ENCODE data around the gene MRPL16. TPM values are rescaled to one million over a fixed set of nuclear protein-coding genes. Genes with fewer than 3 reads are reported as not detected.
"Not testable (repeated sequence)": the region's sequence is repeated elsewhere in the genome, so short reads cannot be mapped to it uniquely, and the experiment has no call there.

MRPL16 gene
- total RNA-seq, 1 donor from 2014 or later = 36.6 TPM

GRCh38 chr11:59812220-59812619 lies 1.6 kb upstream of the MRPL16 start:
- DNase-seq (ENCODE audit: low spot score) = no peak

DNA sequence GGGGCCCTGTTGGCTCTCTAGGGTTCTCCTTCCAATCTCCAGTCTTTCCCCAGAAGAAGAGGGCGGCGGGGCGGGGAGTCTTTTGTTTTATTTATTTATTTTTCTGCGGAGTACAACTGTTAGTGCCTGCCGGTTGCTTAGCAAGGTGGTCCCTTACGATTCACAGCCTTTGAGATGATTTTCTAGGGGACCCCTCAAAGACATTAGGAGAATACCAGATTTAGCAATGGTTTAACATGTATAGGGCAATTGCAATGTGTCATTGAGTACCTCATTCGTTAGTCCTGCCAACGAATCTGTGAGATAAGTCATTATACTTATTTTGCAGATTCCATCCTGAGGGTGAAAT lies 307 bp upstream of the MRPL16 start:
- peak; percentile 92 for DNase-seq (ENCODE audit: low spot score)

DNA sequence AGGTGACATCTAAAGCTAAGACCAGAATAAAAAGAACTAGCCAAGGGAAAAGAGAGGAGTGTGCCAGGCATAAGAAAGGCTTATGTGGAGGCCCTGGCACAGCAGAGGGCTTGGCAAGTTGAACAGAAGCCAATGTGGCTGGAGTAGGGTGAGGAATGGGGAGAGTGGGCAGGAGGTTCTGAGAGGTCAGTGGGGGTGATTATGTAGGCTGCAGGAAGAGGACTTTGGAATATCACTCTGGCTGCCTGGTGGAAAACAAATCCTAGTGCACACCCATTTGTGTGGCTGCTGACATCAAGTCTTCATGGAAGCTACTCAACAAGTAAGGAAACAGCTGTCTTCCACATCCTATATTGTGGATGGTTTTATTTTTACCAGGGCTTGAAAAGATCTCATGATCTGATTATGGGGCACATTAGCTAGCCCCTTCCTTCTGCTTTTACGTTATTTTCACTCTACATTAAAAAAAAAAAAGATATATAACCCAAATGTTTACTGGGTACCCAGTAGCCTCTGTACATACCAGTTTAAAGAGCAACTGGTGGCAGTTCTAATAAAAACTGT lies 3.4 kb downstream of the MRPL16 start:
- no peak for DNase-seq (ENCODE audit: low spot score)

- DNase-seq (ENCODE audit: low spot score) = no peak
These were observed 6.5 kb downstream of the MRPL16 start for GRCh38 chr11:59804061-59804460.

- DNase-seq (ENCODE audit: low spot score) = peak; percentile 58
These were observed 7.9 kb downstream of the MRPL16 start for GRCh38 chr11:59802639-59803176.

- DNase-seq (ENCODE audit: low spot score) = no peak
These were observed 8.5 kb downstream of the MRPL16 start for GRCh38 chr11:59801981-59802638.

- DNase-seq (ENCODE audit: low spot score) = no peak
These were observed 9.3 kb downstream of the MRPL16 start for GRCh38 chr11:59801160-59801706.

DNA sequence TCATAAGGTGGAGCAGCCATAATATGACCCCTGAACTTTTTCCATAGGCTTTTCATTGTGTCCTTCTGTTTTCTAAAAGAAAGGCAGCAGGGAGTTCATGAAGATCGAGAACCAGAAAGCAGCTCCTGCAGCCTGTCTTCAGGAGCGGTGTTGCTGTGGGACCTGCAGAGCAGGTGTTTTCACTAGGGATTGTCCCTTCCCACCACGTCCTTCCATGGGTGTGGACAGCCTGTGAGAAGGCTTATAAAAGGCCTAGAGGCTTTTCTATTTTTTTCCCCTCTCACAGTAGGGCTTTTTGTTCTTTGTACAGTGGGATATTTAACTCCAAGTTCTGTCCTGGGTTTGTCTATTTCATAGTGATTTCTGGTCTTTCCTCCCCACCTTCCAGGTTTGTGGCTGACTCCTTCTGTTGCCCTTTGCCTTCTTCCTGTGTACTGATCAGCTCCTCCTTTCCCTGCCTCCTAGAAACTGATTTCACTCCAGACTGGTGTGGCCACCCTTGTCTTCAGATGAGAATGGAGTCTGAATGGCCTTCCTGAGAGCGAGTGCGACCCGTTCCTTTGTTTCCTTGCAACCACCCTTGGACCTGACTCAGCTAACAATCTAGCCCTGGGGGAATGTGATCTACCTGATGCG lies 10.1 kb downstream of the MRPL16 start:
- DNase-seq (ENCODE audit: low spot score) = no peak

DNA sequence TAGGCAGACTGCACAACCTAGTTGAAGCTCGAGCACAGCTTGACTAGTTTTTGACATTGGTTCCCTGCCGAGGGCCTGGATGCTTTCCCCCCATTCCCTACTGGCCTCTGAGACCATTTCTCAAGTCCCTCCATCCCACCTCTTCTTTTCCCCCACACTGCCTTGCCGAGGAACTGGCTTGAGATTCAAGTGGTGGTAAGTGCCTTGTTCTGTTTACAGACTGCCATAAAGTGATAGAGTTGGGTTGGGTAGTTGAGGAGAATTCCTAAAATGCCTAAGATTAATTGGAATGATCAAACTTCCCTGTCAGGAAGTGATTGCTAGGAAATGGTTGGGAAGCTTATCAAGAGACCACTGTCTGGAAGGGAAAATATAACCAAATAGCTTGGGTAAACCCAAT lies 16.2 kb downstream of the MRPL16 start:
- DNase-seq (ENCODE audit: low spot score) = no peak

DNA sequence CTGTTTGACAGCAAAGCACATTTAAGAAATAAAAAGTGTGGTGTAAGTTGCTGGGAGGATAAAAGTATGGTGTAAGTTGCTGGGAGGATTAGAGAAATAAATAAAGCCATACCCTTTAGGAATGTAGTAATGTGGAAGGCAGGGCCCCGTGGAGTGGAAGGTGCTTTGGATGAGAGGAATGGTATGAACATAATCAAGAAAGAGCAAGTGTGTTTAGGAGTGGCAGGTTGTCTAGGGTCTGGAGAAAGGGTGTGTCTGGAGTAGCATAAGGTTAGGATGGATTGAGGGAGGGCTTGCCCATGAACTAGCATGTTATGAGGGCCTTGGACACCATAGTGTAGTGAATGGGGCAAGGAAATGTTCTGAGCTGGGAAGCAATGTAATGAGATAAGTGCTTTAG lies 18.1 kb downstream of the MRPL16 start:
- DNase-seq (ENCODE audit: low spot score) = no peak

- no peak for DNase-seq (ENCODE audit: low spot score)
These were observed 18.9 kb downstream of the MRPL16 start for GRCh38 chr11:59791639-59792038.

- DNase-seq (ENCODE audit: low spot score) = no peak
These were observed 22.8 kb downstream of the MRPL16 start for GRCh38 chr11:59787816-59788215.

DNA sequence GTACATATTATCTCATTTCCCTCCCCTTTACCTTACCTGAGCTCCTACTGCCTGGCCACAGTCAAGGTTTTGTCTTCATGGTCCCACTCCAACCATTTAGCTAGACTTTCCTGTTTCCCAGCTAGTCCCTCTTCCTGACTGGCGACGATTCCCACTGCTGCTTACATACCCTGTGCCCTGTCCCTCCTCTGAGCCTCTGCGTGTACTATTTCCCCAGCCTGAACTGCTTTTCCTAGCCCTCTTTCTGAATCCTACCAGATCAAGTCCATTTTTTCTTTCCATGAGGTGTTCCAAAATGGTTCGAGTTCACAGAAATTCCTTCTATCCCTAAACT lies 23.4 kb downstream of the MRPL16 start:
- no peak for DNase-seq (ENCODE audit: low spot score)

DNA sequence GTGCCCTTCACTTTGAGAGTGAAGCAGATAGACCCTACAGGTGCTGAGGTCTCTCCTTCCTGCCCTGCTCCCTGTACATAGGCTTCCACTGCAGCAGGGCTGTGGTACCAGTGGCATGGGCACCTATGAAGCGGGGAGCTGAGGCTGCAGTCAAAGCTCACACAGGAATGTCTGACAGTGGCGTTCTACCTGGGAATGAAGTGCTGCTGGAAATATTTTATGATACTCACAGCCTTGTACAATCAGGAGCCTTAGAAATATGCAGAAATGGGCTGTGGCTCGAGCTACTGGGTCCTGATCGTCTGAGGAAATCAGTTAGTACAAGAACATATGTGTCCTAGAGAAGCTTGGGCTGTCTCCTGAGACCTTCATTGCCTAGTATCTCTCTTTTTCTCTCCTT lies 24.8 kb downstream of the MRPL16 start:
- no peak for DNase-seq (ENCODE audit: low spot score)

DNA sequence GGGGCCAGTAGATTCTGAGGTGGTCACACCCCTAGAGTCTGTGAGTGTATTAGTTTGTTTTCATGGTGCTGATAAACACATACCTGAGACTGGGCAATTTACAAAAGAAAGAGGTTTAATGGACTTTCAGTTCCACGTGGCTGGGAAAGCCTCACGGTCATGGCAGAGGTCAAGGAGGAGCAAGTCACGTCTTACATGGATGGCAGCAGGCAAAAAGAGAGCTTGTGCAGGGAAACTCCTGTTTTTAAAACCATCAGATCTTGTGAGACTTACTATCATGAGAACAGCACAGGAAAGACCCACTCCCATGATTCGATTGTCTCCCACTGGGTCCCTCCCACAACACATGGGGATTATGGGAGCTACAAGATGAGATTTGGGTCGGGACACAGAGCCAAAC lies 26.1 kb downstream of the MRPL16 start:
- DNase-seq (ENCODE audit: low spot score) = not testable (repeated sequence)

- no peak for DNase-seq (ENCODE audit: low spot score)
These were observed 26.9 kb downstream of the MRPL16 start for GRCh38 chr11:59783632-59784090.

DNA sequence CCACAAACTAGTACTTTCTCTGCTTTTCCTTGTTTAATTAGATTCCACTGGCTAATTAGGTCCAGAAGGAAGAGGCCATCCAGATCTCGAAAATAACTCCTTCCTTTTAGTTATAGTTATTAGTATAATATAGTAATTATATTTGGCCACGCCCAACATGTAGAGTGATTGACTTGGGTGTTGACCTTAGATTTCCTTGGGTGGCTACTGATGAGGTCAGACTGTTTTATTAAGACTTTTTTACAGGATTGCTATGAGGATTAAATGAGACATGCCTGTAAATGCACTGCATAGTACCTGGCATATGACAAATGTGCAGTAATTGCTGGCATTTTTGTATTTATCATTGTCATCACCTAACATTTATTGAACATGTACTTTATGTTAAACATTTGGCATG lies 28.5 kb downstream of the MRPL16 start:
- no peak for DNase-seq (ENCODE audit: low spot score)

DNA sequence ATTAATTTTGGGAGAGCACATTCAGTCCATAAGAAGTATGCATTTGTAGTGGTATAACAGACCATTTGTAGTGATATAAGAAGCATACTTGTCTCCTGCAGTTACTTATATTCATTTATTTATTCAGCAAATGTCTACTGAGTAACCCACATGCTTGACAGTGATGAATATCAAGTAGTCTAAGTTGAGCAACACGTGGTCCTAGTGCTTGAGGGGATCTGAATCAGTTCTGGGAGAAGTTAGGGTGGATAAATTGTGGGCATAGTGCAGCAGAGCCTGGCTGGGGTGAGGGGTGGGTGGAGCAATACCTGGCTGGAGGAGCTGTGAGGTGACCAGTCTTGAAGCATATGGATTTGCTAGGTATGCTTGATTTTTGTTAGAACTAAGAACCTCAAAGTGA lies 31.1 kb downstream of the MRPL16 start:
- no peak for DNase-seq (ENCODE audit: low spot score)

DNA sequence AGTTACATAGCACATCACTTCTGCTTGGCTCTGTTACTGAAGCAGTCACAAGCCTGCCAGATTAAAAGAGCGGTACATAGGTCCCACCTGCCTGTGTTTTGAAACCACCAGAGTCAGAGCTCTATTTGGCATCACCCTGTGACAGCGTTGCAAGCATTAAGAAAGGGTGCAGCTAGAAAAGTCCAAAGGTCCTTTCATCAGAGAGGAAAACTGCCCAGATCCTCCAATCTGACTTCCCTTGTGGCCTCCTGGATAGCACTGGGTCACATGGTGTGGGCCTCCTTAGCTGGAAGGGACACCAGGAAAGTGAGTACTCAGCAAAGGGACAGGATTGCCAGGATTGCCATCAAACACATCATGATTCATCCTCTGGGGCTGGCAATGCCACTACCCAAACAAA lies 32.5 kb downstream of the MRPL16 start:
- no peak for DNase-seq (ENCODE audit: low spot score)

- no peak for DNase-seq (ENCODE audit: low spot score)
These were observed 33.5 kb downstream of the MRPL16 start for GRCh38 chr11:59777104-59777503.

DNA sequence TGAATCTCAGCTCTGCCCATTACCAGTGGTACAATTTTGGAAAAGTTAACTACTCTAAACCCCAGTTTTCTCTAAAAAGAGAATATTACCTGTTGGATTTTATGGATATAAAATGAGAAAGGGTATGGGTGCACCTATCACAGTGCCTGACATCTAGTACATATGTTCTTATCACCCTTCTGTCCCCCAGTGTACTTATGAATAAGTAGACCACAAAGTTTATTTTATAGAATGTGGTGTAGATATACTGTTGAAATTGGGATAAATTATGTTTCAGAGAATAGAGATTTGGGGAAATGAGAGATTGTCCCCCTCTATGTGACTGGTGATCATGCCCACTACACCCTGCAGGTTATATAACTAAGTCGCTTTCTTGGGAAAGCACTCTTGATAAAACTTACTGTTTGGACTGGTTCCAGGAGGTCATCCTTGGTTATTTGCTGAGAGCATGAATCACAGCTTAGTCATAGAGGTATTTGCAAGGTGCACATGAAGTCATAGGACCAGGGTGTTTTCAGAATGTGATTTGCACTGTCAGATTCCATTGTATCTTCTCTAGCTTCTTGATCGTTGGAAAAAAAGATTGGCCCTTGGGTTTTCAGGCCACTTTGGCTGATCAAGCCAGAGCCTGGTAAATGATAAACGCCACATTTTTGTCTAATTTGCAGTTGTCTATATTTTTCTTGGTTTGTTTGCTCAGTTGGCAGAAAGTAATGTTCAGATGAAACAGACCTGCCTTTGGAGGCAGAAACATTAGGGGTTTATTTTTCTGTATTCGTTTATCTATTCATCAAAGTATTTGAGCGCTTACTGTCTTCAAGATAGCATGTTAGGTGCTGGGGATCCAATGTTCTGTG lies 34.1 kb downstream of the MRPL16 start:
- DNase-seq (ENCODE audit: low spot score) = no peak

DNA sequence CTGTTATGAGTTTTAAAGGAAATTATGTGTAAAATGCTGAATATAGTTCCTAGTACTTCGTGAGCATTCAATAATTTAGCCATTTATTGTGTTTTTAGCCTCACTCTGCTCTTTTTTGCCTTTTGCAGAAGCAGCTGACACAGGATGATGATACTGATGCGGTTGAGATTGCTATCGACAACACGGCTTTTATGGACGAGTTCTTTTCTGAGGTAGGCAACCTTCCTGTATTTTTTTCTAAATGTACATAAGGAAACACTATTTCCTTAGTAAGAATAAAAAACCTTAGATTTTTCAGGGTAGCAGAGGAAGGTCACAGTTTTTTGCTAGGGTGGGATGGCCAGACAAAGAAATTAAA lies 37.5 kb downstream of the MRPL16 start:
- DNase-seq (ENCODE audit: low spot score) = no peak
